ENCODE measurements around the gene CNTNAP4.

Gene CNTNAP4

GRCh38 chr16:76396977-76397376, 119.8 kb downstream of the CNTNAP4 start:
- no peak for DNase-seq (ENCODE audit: low spot score)

GRCh38 chr16:76409706-76410105, 132.5 kb downstream of the CNTNAP4 start:
- no peak for DNase-seq (ENCODE audit: low spot score)

GRCh38 chr16:76421571-76421970, 144.4 kb downstream of the CNTNAP4 start:
- DNase-seq (ENCODE audit: low spot score): no peak

GRCh38 chr16:76428858-76429257, 151.7 kb downstream of the CNTNAP4 start:
- peak; percentile 63 for DNase-seq (ENCODE audit: low spot score)

- no peak for DNase-seq (ENCODE audit: low spot score)
These were observed 164.2 kb downstream of the CNTNAP4 start for GRCh38 chr16:76441391-76441790.

- no peak for DNase-seq (ENCODE audit: low spot score)
These were observed 164.7 kb downstream of the CNTNAP4 start for GRCh38 chr16:76441876-76442275.

GRCh38 chr16:76443973-76444372, 166.8 kb downstream of the CNTNAP4 start:
- DNase-seq (ENCODE audit: low spot score): no peak

- DNase-seq (ENCODE audit: low spot score): no peak
These were observed 167.6 kb downstream of the CNTNAP4 start for GRCh38 chr16:76444832-76445231.

- DNase-seq (ENCODE audit: low spot score): no peak
These were observed 168.6 kb downstream of the CNTNAP4 start for GRCh38 chr16:76445815-76446214.

GRCh38 chr16:76446251-76446650, 169.1 kb downstream of the CNTNAP4 start:
- DNase-seq (ENCODE audit: low spot score): no peak

- no peak for DNase-seq (ENCODE audit: low spot score)
These were observed 173.7 kb downstream of the CNTNAP4 start for GRCh38 chr16:76450890-76451289.

- DNase-seq (ENCODE audit: low spot score): no peak
These were observed 178.1 kb downstream of the CNTNAP4 start for GRCh38 chr16:76455257-76455656.

- no peak for DNase-seq (ENCODE audit: low spot score)
These were observed 178.8 kb downstream of the CNTNAP4 start for GRCh38 chr16:76456016-76456415.

GRCh38 chr16:76459111-76459510, 181.9 kb downstream of the CNTNAP4 start:
- no peak for DNase-seq (ENCODE audit: low spot score)

GRCh38 chr16:76461836-76462235, 184.6 kb downstream of the CNTNAP4 start:
- DNase-seq (ENCODE audit: low spot score): no peak

GRCh38 chr16:76464955-76465620, 187.9 kb downstream of the CNTNAP4 start:
- no peak for DNase-seq (ENCODE audit: low spot score)

- no peak for DNase-seq (ENCODE audit: low spot score)
These were observed 189.7 kb downstream of the CNTNAP4 start for GRCh38 chr16:76466871-76467270.

GRCh38 chr16:76474048-76474447, 196.8 kb downstream of the CNTNAP4 start:
- DNase-seq (ENCODE audit: low spot score): no peak

- DNase-seq (ENCODE audit: low spot score): no peak
These were observed 200.9 kb downstream of the CNTNAP4 start for GRCh38 chr16:76478105-76478504.

GRCh38 chr16:76483307-76483909, 206.2 kb downstream of the CNTNAP4 start:
- no peak for DNase-seq (ENCODE audit: low spot score)

GRCh38 chr16:76484020-76484419, 206.8 kb downstream of the CNTNAP4 start:
- no peak for DNase-seq (ENCODE audit: low spot score)

- no peak for DNase-seq (ENCODE audit: low spot score)
These were observed 209.5 kb downstream of the CNTNAP4 start for GRCh38 chr16:76486740-76487139.

GRCh38 chr16:76487411-76488064, 210.3 kb downstream of the CNTNAP4 start:
- DNase-seq (ENCODE audit: low spot score): no peak

- no peak for DNase-seq (ENCODE audit: low spot score)
These were observed 210.8 kb downstream of the CNTNAP4 start for GRCh38 chr16:76488065-76488417.
